ENCODE data around the gene CD2.

The CD2 gene

DNA sequence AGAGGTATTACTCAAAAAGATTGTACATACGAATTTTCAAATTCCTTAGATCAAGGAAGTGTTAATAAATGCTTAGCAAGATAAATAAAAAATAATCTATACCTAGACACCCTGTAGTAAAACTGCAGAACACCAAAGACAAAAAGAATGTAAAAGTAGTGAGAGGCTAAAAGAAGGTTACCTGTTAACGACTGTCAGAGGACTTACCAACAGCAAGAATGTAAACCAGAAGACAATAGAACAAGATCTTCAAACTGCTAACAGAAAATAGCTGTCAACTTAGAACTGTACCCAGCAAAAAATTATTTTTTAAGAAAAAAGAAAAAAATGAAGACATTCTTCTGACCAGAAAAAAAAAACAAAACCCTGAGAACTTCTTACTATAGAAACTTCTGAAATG is 51.2 kb downstream of the CD2 start:
- Histone ChIP-seq H3K27me3 (no peaks in the 10 kb centered on the region), H3K36me3 (no peaks in the 10 kb centered on the region), H3K27ac (no peak overlapping the region), H3K9me3 (no peaks in the 10 kb centered on the region), H3K4me1 (no peaks in the 10 kb centered on the region), H3K4me3 (no peak overlapping the region)
- TF ChIP-seq, protein P1, sequence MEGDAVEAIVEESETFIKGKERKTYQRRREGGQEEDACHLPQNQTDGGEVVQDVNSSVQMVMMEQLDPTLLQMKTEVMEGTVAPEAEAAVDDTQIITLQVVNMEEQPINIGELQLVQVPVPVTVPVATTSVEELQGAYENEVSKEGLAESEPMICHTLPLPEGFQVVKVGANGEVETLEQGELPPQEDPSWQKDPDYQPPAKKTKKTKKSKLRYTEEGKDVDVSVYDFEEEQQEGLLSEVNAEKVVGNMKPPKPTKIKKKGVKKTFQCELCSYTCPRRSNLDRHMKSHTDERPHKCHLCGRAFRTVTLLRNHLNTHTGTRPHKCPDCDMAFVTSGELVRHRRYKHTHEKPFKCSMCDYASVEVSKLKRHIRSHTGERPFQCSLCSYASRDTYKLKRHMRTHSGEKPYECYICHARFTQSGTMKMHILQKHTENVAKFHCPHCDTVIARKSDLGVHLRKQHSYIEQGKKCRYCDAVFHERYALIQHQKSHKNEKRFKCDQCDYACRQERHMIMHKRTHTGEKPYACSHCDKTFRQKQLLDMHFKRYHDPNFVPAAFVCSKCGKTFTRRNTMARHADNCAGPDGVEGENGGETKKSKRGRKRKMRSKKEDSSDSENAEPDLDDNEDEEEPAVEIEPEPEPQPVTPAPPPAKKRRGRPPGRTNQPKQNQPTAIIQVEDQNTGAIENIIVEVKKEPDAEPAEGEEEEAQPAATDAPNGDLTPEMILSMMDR (IDR thresholded peaks at IDR 0.05), result no peak
- intact Hi-C loops (cut with DNase I; ENCODE audit: low total_unique reads), result no loop called here
- DNase-seq, result no peak

GRCh38 chr1:116806245-116806644 is 52.0 kb downstream of the CD2 start:
- TF ChIP-seq, protein P1 (IDR thresholded peaks at IDR 0.05), result no peak
- no peaks in the 10 kb centered on the region for H3K9me3 ChIP-seq
- H3K36me3 ChIP-seq, result no peaks in the 10 kb centered on the region
- H3K4me1 ChIP-seq, result no peaks in the 10 kb centered on the region
- no peak overlapping the region for H3K27ac ChIP-seq
- no peak overlapping the region for H3K4me3 ChIP-seq
- intact Hi-C loops (cut with DNase I; ENCODE audit: low total_unique reads), result no loop called here
- no peaks in the 10 kb centered on the region for H3K27me3 ChIP-seq
- DNase-seq, result no peak

GRCh38 chr1:116806671-116807070 is 52.4 kb downstream of the CD2 start:
- Histone ChIP-seq H3K27me3 (no peaks in the 10 kb centered on the region), H3K27ac (no peak overlapping the region), H3K36me3 (no peaks in the 10 kb centered on the region), H3K4me3 (no peak overlapping the region), H3K9me3 (no peaks in the 10 kb centered on the region), H3K4me1 (no peaks in the 10 kb centered on the region)
- intact Hi-C loops (cut with DNase I; ENCODE audit: low total_unique reads), result no loop called here
- TF ChIP-seq, protein P1 (IDR thresholded peaks at IDR 0.05), result no peak
- no peak for DNase-seq

DNA sequence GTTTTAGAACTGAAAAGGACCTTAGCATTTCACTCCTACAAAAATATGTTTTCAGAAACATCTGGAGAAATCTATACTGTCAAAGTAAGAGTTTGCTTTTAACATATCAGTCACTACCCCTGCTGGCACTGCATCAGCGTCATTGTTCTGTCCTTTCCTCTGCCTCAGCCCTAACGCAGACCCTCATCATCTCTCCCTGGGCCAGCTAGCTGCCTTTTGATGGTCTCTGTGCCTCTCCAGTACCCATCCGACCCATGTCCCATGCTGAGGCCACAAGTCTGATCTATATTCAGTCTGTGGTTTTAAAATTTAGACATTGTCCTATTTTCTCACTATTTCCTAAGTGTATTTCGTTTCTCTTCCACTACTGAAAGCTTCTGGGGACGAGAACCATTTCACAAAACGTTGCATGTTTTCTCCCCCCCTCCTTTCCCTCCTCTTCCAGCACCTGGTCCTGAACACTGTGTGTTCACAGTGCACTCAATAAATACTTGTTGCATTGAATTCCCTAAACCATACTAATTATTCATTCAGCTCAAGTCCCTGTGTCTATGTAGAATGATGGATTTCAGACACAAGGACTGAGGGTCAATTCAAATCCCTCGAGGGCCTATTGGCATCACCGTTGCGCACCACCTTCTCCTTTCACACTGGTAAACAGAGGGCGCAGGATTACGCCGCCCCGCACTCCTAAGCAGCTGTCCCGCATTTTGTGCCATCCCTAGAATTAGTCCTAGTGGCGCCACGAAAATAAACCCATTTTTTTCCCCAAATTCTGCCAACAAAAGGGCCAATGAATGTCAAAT is 53.4 kb downstream of the CD2 start:
- DNase-seq, result no peak
- TF ChIP-seq, protein P1 (IDR thresholded peaks at IDR 0.05), result no peak
- no peak overlapping the region for H3K27ac ChIP-seq
- H3K36me3 ChIP-seq, result no peaks in the 10 kb centered on the region
- no peaks in the 10 kb centered on the region for H3K4me1 ChIP-seq
- no peaks in the 10 kb centered on the region for H3K27me3 ChIP-seq
- no peaks in the 10 kb centered on the region for H3K9me3 ChIP-seq
- intact Hi-C loops (cut with DNase I; ENCODE audit: low total_unique reads), result no loop called here
- H3K4me3 ChIP-seq, result no peak overlapping the region

- Histone ChIP-seq H3K4me3 (no peak overlapping the region), H3K9me3 (no peaks in the 10 kb centered on the region), H3K36me3 (no peaks in the 10 kb centered on the region), H3K4me1 (no peaks in the 10 kb centered on the region), H3K27me3 (no peaks in the 10 kb centered on the region), H3K27ac (no peak overlapping the region)
- DNase-seq, result no peak
- TF ChIP-seq, protein P1 (IDR thresholded peaks at IDR 0.05), result no peak
- intact Hi-C loops (cut with DNase I; ENCODE audit: low total_unique reads), result no loop called here
Observed at GRCh38 chr1:116808200-116808847, 54.1 kb downstream of the CD2 start.
